T-helper 1 cell treated with Interleukin-12 subunit alpha and Interleukin-12 subunit beta and Interleukin-4 antibody, amounts not matched to agents 30 ng/mL and 1 ng/mL, for 36 hours (primary cell): ENCODE data around the gene AMIGO2. TPM values are rescaled to one million over a fixed set of nuclear protein-coding genes. Genes with fewer than 3 reads are reported as not detected.
"Not testable (repeated sequence)": the region's sequence is repeated elsewhere in the genome, so short reads cannot be mapped to it uniquely, and the experiment has no call there.

ENCODE experiments used
- intact Hi-C: fragments of 100-400 bp; cut with micrococcal nuclease; formaldehyde crosslinking; loops from one replicate; pipeline ENCODE4 v1.15.1; 2024
- total RNA-seq: library from RNA; stranded (reverse); gene quantifications from 2 replicates; pipeline ENCODE4 v1.2.3, GENCODE V29; 2022

Gene AMIGO2, protein sequence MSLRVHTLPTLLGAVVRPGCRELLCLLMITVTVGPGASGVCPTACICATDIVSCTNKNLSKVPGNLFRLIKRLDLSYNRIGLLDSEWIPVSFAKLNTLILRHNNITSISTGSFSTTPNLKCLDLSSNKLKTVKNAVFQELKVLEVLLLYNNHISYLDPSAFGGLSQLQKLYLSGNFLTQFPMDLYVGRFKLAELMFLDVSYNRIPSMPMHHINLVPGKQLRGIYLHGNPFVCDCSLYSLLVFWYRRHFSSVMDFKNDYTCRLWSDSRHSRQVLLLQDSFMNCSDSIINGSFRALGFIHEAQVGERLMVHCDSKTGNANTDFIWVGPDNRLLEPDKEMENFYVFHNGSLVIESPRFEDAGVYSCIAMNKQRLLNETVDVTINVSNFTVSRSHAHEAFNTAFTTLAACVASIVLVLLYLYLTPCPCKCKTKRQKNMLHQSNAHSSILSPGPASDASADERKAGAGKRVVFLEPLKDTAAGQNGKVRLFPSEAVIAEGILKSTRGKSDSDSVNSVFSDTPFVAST
- 4.7 and 6.4 TPM in 2 replicates for total RNA-seq

- intact Hi-C loops, result loop anchor here (1.0 kb wide), 4 partner anchors 8 to 707 kb away; partner anchors contain the start of gene SLC38A2
These were observed at the start of gene AMIGO2, which contains the start of gene PCED1B for GRCh38 chr12:47079468-47079980. AMIGO2 (minus strand) TSS chr12:47079959; CDS start chr12:47079002, 957 bp downstream. PCED1B (plus strand) TSS chr12:47079621; CDS start chr12:47235064, 155,443 bp downstream.

DNA sequence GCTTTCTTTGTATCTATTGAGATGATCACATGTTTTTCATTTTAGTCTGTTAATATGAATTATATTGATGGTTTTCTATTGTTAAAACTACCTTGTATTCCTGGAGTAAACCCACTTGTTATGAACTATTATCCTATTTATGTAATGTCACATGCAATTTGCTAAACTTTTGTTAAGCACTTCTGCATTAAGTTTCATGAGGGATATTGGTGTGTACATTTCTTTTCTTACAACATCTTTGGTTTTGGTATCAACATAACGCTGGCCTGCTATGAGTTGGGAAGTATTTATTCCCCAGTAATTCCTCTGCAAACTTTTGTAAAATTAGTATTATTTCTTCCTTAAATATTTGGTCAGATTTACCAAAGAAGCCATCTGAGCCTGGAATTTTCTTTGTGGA, 46.5 kb upstream of the AMIGO2 start:
- intact Hi-C loops, result no loop called here

- intact Hi-C loops, result no loop called here
These were observed 44.7 kb upstream of the AMIGO2 start for GRCh38 chr12:47124451-47124850.

GRCh38 chr12:47123730-47124129, 44.0 kb upstream of the AMIGO2 start:
- intact Hi-C loops, result no loop called here

- intact Hi-C loops, result no loop called here
These were observed 42.8 kb upstream of the AMIGO2 start for GRCh38 chr12:47122602-47123001.

- intact Hi-C loops, result no loop called here
These were observed 41.4 kb upstream of the AMIGO2 start for GRCh38 chr12:47121146-47121545.

- intact Hi-C loops, result no loop called here
These were observed 41.0 kb upstream of the AMIGO2 start for GRCh38 chr12:47120736-47121135.

GRCh38 chr12:47117305-47117704, 37.5 kb upstream of the AMIGO2 start:
- intact Hi-C loops, result not testable (repeated sequence)

DNA sequence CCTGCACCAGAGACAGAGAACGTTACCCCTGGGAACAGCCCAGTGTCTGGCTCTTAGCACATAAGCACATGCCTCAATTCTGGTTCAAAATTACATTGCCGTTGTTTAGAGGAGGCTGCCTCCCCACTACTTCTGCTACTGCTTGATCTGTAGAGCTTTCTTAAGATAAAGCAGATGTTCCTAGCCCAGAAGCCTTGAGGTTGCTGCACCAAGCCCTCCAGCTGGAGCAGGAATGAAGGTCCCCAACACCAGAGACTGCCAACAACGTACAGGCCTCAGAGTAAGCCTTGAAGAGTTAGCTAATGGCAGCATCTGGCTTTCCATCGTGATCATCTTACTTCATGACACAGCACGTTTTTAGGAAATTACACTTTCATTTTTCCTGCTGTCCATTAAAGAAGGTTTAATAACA, 34.7 kb upstream of the AMIGO2 start:
- intact Hi-C loops, result no loop called here

GRCh38 chr12:47112679-47113078, 32.9 kb upstream of the AMIGO2 start:
- intact Hi-C loops, result no loop called here

- intact Hi-C loops, result no loop called here
These were observed 32.1 kb upstream of the AMIGO2 start for GRCh38 chr12:47111854-47112253.

GRCh38 chr12:47111392-47111778, 31.6 kb upstream of the AMIGO2 start:
- intact Hi-C loops, result no loop called here

- intact Hi-C loops, result no loop called here
These were observed 31.1 kb upstream of the AMIGO2 start for GRCh38 chr12:47110718-47111391.

DNA sequence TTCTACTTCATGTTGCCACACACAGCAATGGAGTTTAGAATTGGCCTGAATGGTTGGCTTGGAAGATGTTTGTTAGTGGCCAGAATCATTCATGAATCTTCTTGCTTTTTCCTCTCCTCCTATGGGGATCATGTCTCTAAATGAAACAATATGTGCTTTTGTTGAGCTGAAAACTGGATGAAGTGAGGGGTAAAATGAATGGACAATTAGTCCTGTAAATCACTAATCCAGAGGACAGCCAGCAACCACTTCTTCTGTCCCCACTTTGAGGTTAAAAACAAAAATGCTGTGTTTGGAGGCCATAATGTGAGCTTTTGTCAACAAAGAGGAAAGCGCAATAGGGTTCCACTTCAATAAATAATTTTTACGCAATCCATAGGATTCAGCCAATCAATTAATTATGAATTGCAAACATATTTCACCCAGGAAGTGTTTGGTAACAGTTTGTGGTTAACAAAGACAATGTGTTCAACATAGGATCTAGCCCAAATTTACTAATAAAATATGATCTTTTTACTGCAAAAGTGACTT, 30.3 kb upstream of the AMIGO2 start:
- intact Hi-C loops, result no loop called here

DNA sequence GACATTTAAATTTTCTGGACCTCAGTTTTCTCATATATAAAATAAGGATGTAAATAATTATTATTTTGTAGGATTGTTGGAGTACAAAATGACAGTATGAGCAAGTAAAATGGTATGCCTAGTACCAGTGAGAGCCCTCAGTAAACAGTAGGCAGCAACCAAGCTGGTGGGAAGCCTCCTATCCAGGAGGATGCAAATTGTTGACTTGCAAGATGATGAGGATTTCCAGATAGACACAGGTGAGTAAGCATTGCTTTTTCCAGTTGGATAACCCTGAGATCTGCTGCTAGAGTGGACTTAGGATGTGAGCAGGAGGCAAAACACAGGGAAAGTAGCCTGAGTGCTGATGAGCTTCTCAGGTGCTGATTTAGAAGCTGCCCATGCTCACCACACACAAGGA, 28.2 kb upstream of the AMIGO2 start:
- intact Hi-C loops, result no loop called here

DNA sequence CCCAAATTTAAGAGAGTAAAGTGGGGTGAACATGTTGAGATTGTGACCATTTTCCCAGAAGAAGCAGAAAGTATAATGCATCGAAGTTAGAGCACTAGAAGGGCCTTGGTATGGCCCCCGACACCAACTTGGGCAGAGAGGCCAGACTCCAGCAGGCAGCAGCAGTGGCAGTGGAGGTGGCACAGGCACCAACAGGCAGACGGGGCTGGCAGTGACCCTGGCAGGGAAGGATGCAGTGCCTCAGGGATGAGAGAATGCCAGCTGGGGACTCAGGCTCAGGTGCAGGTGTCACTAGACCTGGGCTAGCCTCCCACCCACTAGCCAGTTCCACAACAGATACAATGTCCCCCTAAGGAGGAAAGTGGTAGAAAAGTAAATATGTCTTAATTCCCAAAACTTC, 27.7 kb upstream of the AMIGO2 start:
- intact Hi-C loops, result no loop called here

- intact Hi-C loops, result no loop called here
These were observed 26.3 kb upstream of the AMIGO2 start for GRCh38 chr12:47105914-47106674.

- intact Hi-C loops, result no loop called here
These were observed 23.3 kb upstream of the AMIGO2 start for GRCh38 chr12:47102845-47103651.

DNA sequence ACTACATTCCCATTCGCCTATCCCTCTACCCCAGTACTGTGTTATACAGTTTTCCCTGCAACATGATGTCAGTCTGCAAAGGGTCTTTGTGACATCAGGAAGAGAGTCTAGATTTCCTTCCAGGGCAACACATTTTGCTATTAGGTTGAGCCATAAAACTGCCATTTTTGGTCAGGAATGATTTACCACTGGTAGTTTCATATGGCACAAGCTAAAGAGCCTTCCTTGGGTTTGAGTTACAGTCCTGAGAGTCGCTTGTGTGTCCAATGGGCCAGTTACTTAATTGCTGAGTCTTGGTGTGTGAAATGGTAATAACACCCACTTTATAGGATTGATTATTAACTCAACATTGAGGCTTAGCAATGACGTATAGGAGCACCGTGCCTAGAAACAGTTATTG, 22.6 kb upstream of the AMIGO2 start:
- intact Hi-C loops, result no loop called here

DNA sequence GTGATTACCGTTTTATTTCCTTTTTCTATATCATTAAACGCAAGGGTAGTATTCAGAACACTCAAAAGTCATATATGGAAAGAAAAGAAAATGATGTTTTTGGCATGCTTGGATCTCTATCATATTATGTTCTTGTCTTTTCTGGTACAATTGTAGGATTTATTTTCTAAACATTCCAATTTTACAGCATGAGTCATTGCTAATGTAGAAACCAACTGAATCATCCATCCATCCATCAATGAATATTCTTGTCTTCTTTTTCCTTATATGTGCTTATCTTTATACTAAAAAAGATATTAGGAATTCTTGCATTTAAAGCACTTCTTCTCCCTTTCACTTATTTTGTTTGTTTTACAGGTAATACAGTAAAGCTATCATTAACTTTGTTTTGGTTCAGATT, 20.4 kb upstream of the AMIGO2 start:
- intact Hi-C loops, result no loop called here
